Heart left ventricle (tissue), 16 donors: ENCODE data around the gene CEP112. TPM values are rescaled to one million over a fixed set of nuclear protein-coding genes. Genes with fewer than 3 reads are reported as not detected.
A peak's percentile ranks its signal among the peaks of the same experiment; 100 is the strongest.

Experiments used
- ATAC-seq, 4 donors: fragments of 200-7000 bp; cut with Tn5 transposase; one replicate each; pipeline ENCODE4 v1.9.1; 2020 to 2022; ENCODE audit warnings: moderate library complexity in 4 of 4, mild to moderate bottlenecking in 3 of 4, moderate number of reproducible peaks in 1 of 4
- DNase-seq, 5 donors: peaks; one replicate each; pipeline ENCODE4 v3.0.0-alpha.2; 2020
- H3K27ac ChIP-seq, 12 donors: fragments of 200-600 bp; sonication (generic) in 4 of 12; one replicate each; pipeline versions ENCODE4 v1.5.0 to v1.8.0; 2016 to 2022; ENCODE audit warnings: mild to moderate bottlenecking in 2 of 12
- H3K27me3 ChIP-seq, 9 donors: fragments of 200-600 bp; sonication (generic) in 2 of 9; one replicate each; pipeline versions ENCODE4 v1.5.1 to v1.8.0; 2016 to 2022; ENCODE audit warnings: mild to moderate bottlenecking in 3 of 9
- H3K36me3 ChIP-seq, 9 donors: fragments of 200-600 bp; sonication (generic) in 2 of 9; one replicate each; pipeline versions ENCODE4 v1.5.0 to v1.8.0; 2018 to 2022; ENCODE audit warnings: mild to moderate bottlenecking in 2 of 9
- H3K4me1 ChIP-seq, 12 donors: fragments of 200-600 bp; sonication (generic) in 4 of 12; one replicate each; pipeline versions ENCODE4 v1.5.0 to v1.8.0; 2016 to 2022; ENCODE audit warnings: mild to moderate bottlenecking in 3 of 12
- H3K4me3 ChIP-seq, 12 donors: fragments of 200-600 bp; sonication (generic) in 4 of 12; one replicate each; pipeline versions ENCODE4 v1.5.0 to v1.8.0; 2017 to 2022; ENCODE audit warnings: mild to moderate bottlenecking in 9 of 12, moderate library complexity in 4 of 12
- H3K9me3 ChIP-seq, 12 donors: fragments of 200-600 bp; sonication (generic) in 4 of 12; one replicate each; pipeline versions ENCODE4 v1.5.0 to v1.8.0; 2016 to 2022; ENCODE audit warnings: mild to moderate bottlenecking in 1 of 12
- CTCF ChIP-seq, 12 donors: fragments of 200-600 bp; sonication (generic) in 4 of 12; IDR thresholded peaks; one replicate each; pipeline versions ENCODE4 v1.5.0 to v1.8.0; 2018 to 2022; ENCODE audit warnings: antibody characterized with exemption in 12 of 12, mild to moderate bottlenecking in 5 of 12
- POLR2A ChIP-seq, 2 donors: fragments of 450-650 bp; IDR thresholded peaks; one replicate each; pipeline ENCODE4 v1.6.1; 2017; ENCODE audit warnings: antibody characterized with exemption in 2 of 2, mild to moderate bottlenecking in 2 of 2, moderate library complexity in 2 of 2
- WGBS, 4 donors: extraction: QIAGEN DNeasy Blood & Tissue Kit in 2 of 4; methylation state at CpG; one replicate each; pipeline versions ENCODE4 v1.1.5 to v1.1.7; 2013 to 2018; 5-methylcytosine and 5-hydroxymethylcytosine counted together
- intact Hi-C, 10 donors: fragments of 100-400 bp; cut with DNase I; formaldehyde crosslinking; loops; one replicate each; pipeline versions ENCODE4 v1.11.1 to v1.14.2; 2022
- polyA plus RNA-seq, 2 donors: library from polyadenylated mRNA; stranded (reverse); fragments of 200-250 nt; gene quantifications; one replicate each; pipeline ENCODE4 v1.2.3, GENCODE V29; 2013
- total RNA-seq, 9 donors: library from RNA; depleted of rRNA in 2 of 9; stranded (reverse); fragments of >200 nt in 2 of 9; fragmentation: NEBNext Ultra II Directional in 3 of 9; extraction: Animal tissue kit (Norgen Biotek cat#: 25700) in 3 of 9; gene quantifications; one replicate each; pipeline versions ENCODE4 v1.1.0 to v1.2.4, GENCODE V29; 2016 to 2023
- donor health status: ischemic (EF 13 %, LVEDD 7.1; RV severe dilation, severe dysfunction).
- donor health status: healthy with polysubstance abuse.
- donor health status: DM: no; HTN: yes; CAD: no.
- donor health status: DM: no; HTN: no; CAD: no.
- donor health status: ischemic (EF 25% LVEDD 6.9; RV normal size, moderate dysfunction).
- donor health status: ischemic (EF 25% LVEDD 5.7; RV mildly dilated, moderate dysfunction).
- donor health status: healthy.
- donor health status: DM: yes; HTN: yes; CAD: no.
- donor health status: ischemic (EF 35%, LVEDD 5.7; RV mildly dilated, moderate dysfunction).
- donor health status: nonischemic (EF 11% LVEDD 7.7; RV severe dilation, severe dysfunction).
- donor health status: DM: yes; HTN: yes; CAD: no.
- donor health status: PGD.
- donor health status: ischemic (EF 29% LVEDD 5.4; RV normal size, mild dysfunction).
- donor health status: nonischemic (EF 23%, LVEDD 6.1; RV moderate dilation, normal function).

CEP112 gene
- total and polyA plus RNA-seq, 11 donors: 5.5 to 28.3 (median 14.3) TPM

- 89 to 92% (median 90%) methylated on average over 9 of the region's 9 CpGs for WGBS, 4 donors
- DNase-seq: peak in 1 of 5 donors; percentile 29
- ATAC-seq: no peak
- no peaks in the 10 kb centered on the region for H3K4me1 ChIP-seq
- H3K9me3 ChIP-seq: peaks cover 0 to 7% (median 0%) of the 10 kb centered on the region in 12 donors
- no peaks in the 10 kb centered on the region for H3K27me3 ChIP-seq
- H3K36me3 ChIP-seq: no peaks in the 10 kb centered on the region
- no peak overlapping the region for H3K4me3 ChIP-seq
- no peak for TF ChIP-seq CTCF (IDR thresholded peaks at IDR 0.05)
- intact Hi-C loops: no loop called here
- no peak overlapping the region for H3K27ac ChIP-seq
Observed at GRCh38 chr17:65975878-65976277, 216.1 kb downstream of the CEP112 start.

DNA sequence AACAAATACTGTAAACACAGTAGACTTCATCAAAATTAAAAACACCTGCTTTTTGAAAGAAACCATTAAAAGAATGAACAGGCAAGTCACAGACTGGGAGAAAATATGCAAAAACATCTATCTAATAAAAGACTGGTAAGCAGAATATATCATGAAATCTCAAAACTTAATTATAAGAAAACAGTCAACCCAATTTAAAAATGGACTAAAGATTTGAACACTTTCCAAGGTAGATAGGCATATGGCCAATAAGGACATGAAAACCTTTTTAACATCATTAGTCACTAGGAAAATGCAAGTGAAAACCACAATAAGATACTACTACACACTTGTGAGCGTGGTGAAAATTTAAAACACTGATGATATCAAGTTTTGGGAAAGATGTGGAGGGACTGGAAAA lies 218.7 kb downstream of the CEP112 start:
- Histone ChIP-seq H3K36me3 (no peaks in the 10 kb centered on the region), H3K27me3 (no peaks in the 10 kb centered on the region), H3K27ac (no peak overlapping the region), H3K9me3 (peaks cover 0 to 20% (median 0%) of the 10 kb centered on the region in 12 donors), H3K4me3 (no peak overlapping the region), H3K4me1 (no peaks in the 10 kb centered on the region)
- DNase-seq (no peak), ATAC-seq (no peak)
- whole genome bisulfite sequencing, 4 donors: 0 to 94% (median 28%) methylated on average over 1 of the region's 1 CpG
- intact Hi-C loops: no loop called here
- TF ChIP-seq CTCF (IDR thresholded peaks at IDR 0.05) (no peak), POLR2A (IDR thresholded peaks at IDR 0.05) (no peak)

- no peak for TF ChIP-seq POLR2A (IDR thresholded peaks at IDR 0.05)
- no peak for TF ChIP-seq CTCF (IDR thresholded peaks at IDR 0.05)
- H3K27ac ChIP-seq: no peak overlapping the region
- H3K27me3 ChIP-seq: no peaks in the 10 kb centered on the region
- WGBS, 4 donors: 96 to 98% (median 98%) methylated on average over 2 of the region's 2 CpGs
- ATAC-seq: no peak
- intact Hi-C loops: no loop called here
- H3K4me3 ChIP-seq: no peak overlapping the region
- H3K36me3 ChIP-seq: no peaks in the 10 kb centered on the region
- DNase-seq: no peak
- peaks cover 0 to 20% (median 0%) of the 10 kb centered on the region in 12 donors for H3K9me3 ChIP-seq
- H3K4me1 ChIP-seq: no peaks in the 10 kb centered on the region
Observed at GRCh38 chr17:65967372-65967771, 224.6 kb downstream of the CEP112 start.

DNA sequence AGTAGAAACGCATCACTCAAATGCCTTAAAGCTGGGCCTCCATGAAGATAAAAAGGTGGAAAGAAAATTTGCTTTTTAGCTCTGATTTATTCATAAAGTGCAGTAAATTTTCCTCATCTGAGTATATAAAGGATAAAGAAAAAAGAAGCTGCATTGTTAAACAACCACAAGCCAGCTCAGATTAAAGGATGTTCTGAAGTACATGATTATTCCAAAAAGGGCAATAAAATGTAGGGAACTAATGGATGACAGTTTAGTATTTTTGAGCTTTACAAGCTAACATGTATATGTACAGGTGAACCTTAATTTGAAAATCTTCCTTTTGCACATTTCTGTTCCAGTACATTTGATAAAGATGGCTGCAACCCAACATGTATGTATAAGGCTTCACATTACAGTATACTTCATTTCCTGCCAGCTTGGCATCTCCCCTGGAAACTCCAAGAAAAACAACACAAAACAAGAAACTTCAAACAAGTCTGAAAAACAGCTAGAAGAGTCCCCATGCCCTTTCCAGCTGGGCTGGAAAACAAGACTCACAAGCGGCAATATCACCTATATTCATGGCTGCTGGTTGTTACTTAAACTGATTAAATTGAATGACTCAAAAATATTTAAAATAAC lies 225.7 kb downstream of the CEP112 start:
- no peak overlapping the region for H3K4me3 ChIP-seq
- intact Hi-C loops: no loop called here
- peaks cover 0 to 2% (median 0%) of the 10 kb centered on the region in 9 donors for H3K36me3 ChIP-seq
- no peak for TF ChIP-seq POLR2A (IDR thresholded peaks at IDR 0.05)
- no peak for TF ChIP-seq CTCF (IDR thresholded peaks at IDR 0.05)
- no peak overlapping the region for H3K27ac ChIP-seq
- H3K4me1 ChIP-seq: no peaks in the 10 kb centered on the region
- ATAC-seq (no peak), DNase-seq (no peak)
- H3K9me3 ChIP-seq: peaks cover 0 to 15% (median 0%) of the 10 kb centered on the region in 12 donors
- H3K27me3 ChIP-seq: no peaks in the 10 kb centered on the region
- 86 to 95% (median 90%) methylated on average over 2 of the region's 2 CpGs for WGBS, 4 donors
